DMS79 (cell line): Measurements from ENCODE around the gene NTPCR.

Experiments used
- DNase-seq: peaks from one replicate; lab custom pipeline; 2025; lab: John Stamatoyannopoulos, UW

NTPCR gene

DNA sequence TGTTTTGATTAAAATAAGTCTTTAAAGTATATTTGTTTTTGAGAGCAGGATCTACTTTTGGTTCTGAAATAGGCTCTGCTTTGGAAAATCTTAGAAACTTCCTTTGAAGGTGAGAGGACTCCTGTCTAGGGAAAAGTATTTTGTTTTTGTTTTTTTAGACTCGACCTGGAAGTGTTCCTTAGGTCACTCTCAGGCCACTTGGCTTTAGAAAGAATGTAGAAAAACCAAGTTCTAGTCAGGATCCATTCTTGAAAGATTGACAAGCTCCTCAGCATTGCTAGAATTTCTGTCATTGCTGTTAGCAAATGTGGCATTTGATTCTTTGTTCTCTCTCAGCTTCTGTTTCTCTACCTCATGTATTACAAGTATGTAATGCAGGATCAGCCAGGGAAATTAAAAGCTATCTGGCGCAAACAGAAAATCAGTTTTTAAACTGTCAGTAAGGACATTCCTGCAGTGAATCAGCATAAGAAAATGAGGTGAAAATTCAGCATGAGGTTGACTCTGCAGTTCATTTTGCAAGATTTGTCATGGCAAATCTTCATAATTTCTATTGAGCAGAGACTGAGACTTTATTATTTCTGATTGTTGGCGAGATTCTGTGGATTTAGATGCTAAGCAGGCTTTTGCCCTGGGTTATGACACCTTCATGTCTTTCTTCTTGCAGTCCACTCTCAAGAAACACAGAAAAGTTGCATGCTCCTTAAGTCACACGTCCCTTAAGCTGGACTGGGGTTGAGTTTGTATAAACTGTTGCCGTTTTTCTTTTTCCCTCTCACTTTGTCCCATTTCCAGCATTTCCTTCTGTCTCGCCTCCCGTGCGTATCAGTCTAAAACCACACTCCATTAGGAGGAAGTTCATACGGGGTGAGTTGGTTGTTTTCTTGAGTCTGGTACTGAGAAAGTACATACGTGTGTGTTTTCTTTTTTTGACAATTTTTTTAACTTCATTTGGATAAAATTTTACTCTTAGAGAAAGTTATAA is 12.6 kb downstream of the NTPCR start:
- no peak for DNase-seq

DNA sequence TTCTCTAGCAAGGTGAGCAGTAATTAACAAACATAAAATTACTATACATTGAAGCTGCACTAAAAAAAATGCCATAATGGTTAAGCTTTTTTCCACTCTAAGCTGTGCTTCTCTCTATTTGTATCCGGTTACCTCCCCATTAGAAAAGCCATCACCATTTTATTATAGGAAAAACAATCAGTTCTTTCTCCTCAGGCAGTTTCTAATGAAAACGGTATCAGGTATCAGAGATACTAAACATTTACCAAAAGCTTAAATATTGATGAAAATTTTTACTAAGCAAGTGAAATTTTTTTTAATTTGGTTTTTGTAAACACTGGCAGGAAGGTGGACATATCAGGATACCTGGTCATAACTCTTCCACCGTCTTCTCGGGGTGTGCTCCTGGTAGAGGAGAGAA is 14.2 kb downstream of the NTPCR start:
- DNase-seq, result no peak

- DNase-seq, result no peak
These were observed 14.9 kb downstream of the NTPCR start for GRCh38 chr1:232965124-232965911.

- DNase-seq, result no peak
These were observed 15.5 kb downstream of the NTPCR start for GRCh38 chr1:232965912-232966217.

DNA sequence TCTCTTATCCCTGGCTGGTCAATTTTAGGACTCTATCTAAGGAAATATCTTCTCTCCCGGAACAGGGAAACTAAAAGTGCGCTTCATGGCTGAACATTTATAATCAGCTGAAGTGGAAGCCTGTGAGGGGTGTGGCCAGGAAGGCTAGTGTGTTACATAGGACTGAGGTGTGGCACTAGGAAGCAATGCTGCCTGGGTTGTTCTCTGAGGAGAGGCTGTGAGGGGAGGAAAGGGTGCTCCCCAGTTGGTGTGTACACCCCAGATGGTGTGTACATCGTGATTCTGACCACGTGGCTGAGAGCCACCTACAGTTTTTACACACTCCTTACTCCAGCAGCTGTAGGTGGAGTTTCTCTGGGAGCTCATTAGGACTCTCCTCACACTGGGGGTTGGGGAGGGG is 16.3 kb downstream of the NTPCR start:
- no peak for DNase-seq

DNA sequence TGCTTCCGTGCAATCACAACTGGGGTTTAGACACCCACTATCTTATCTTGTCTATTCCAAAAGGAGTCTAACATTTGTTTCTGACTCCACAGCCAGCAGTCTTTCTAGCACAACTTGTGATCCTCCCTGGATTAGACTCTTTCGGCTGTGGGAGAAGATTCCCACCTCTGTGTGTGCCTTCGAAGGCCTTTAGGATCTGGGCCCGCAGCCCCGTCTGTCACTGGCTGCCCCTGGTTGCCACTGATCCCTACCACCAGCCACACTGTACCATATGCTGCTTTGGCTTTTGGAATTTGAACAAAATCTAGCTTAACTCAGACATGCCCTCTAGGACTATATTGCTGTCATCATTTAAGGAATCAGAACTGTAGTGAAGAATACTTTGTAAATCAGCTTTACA is 18.0 kb downstream of the NTPCR start:
- no peak for DNase-seq

DNA sequence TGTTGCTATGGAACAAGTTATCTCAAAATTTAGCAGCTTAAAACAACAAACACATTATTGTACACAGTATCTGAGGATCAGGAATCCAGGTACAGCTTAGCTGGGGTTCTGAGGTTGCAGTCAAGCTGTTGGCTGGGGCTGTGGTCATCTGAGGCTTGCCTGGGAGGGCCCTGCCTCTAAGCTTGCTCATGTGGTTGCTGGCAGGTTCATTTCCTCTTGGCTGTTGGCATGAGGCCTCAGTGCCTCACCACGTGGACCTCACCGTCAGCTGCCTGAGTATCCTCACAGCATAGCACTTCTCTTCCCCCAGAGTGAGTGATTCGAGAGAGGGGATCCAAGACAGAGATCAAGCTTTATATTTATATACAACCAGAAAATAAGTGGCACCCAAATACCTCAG is 18.6 kb downstream of the NTPCR start:
- no peak for DNase-seq

- no peak for DNase-seq
These were observed 19.4 kb downstream of the NTPCR start for GRCh38 chr1:232969799-232970198.

DNA sequence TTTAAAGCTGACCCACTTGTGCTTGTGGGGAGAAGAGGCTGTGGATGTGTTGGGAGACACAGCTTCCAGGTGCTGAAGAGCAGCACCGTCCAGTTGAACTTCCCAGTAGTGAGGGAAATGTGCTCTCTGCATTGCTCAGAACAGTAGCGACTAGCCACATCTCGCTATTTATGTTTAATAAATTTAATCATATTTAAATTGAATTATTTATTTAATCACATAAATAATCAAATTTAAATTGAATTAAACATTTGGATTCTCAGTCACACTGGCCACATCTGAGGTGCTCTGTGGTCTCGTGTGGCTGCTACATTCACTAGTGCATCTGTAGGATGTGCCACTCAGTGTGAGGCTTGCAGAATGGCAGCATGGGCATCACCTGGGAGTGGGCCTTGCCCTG is 20.1 kb downstream of the NTPCR start:
- no peak for DNase-seq

GRCh38 chr1:232973652-232974611 is 23.5 kb downstream of the NTPCR start:
- no peak for DNase-seq

DNA sequence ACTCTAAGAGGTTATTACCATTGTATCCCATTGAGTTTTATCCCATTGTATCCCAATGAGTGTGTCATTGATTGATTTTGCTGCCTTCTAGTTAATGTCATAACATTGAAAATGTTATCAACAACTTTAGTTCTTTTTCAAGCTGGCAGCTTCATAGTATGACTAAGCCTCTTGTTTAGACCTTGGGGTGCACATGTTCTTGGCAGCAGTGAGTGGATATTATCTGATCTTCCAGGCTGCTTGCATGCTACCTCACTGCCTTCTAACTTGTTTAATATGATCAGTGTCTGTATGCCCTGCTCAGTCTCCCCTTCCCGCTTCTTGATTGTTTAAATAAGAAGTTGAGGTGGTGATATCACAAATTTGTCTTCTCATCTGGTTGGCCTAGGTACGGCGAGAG is 24.6 kb downstream of the NTPCR start:
- no peak for DNase-seq

GRCh38 chr1:232978091-232978634 is 27.8 kb downstream of the NTPCR start:
- DNase-seq, result no peak

DNA sequence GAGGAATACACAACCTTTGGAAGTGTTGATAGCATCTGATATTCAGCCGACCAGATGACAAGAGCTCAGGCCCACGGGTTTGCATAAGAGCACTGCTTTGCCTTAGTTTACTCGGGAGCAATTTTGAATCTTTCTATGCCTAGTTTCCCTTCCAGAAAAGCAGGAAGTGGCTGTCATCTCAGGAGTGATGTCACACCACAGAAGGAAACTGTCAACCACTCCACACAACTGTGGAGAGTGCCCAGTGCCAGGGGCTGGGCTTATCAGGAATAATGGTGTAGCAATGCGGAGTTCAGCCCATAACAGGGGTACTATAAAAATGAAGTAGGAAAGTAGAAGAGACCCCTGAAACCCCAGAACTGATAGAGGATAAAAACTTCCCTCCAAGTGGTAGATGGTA is 28.4 kb downstream of the NTPCR start:
- no peak for DNase-seq

- DNase-seq, result no peak
These were observed 29.1 kb downstream of the NTPCR start for GRCh38 chr1:232979558-232979957.

- DNase-seq, result no peak
These were observed 30.1 kb downstream of the NTPCR start for GRCh38 chr1:232980355-232980978.

DNA sequence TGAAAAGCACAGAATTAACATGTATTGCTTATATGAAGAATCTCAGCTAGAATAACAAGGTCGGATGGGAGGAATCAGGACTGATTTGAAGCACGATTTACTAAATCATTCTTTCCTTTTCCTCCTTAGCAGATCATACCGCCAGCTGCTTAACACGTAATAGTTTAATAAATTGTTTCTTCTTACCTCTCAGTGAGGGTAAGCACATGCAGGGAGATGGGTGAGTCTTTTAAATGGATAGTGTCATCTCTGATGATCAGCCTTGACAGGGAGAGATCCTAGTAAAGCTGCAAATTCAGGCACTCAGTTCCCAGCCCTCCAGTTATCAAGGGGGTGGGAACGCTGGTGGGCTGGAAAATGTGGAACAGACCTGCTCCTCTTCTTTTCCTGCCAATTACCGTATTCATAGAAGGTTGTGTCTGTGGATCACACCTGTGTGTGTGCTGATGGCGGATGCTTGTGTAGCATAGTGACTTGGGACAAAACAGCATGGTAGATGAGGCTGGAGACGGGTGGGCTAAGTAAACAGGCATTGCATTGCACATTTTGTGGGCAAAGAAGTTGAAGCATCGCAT is 30.7 kb downstream of the NTPCR start:
- DNase-seq, result no peak

DNA sequence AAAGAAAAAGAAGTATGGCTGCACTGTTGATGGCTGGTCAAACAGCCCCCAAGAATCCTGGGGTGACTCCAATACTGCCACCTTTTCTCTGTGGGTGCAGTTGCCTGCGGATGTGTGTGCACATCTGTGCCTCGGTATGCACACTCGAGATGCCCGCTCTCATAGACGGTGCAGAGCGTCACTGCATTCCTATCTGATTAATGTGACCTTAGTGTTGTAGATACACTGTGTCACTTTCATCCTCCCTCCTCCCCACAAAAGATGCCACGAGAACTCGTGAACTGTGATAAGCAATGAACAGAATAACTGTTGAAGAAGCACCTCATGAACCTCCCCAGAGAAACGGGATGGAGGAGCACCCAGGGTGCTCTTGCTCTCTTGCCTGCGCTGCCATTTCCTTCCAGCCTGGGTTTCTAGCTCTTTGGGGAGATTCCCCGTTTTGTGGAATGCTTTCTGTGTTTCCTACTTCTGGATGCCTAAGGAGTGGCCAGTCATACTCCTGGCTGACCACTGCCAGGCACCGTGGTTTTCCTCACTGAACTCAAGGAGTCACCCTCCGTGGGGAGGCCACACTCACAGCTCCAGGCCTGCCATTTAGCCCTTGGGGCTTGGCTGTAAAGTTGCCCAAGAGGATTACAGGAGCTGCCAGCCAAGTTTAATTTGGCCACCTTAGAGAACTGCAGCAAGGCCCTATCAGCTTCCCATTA is 32.0 kb downstream of the NTPCR start:
- DNase-seq, result no peak

- DNase-seq, result no peak
These were observed 33.0 kb downstream of the NTPCR start for GRCh38 chr1:232983375-232983774.

- no peak for DNase-seq
These were observed 33.6 kb downstream of the NTPCR start for GRCh38 chr1:232983817-232984567.
